Upper lobe of right lung (tissue), 1 donor: Measurements from ENCODE around the gene SMCO3. TPM values are rescaled to one million over a fixed set of nuclear protein-coding genes. Genes with fewer than 3 reads are reported as not detected.
A peak's percentile ranks its signal among the peaks of the same experiment; 100 is the strongest.

Experiments
- ATAC-seq: fragments of 200-7000 bp; cut with Tn5 transposase; one replicate; pipeline ENCODE4 v1.9.1; 2020; ENCODE audit warnings: mild to moderate bottlenecking, moderate library complexity
- DNase-seq: peaks from one replicate; pipeline ENCODE4 v3.0.0-alpha.2; 2020
- H3K27ac ChIP-seq: fragments of 200-600 bp; one replicate; pipeline ENCODE4 v1.8.0; 2022
- H3K27me3 ChIP-seq: fragments of 200-600 bp; one replicate; pipeline ENCODE4 v1.8.0; 2022; ENCODE audit warnings: mild to moderate bottlenecking
- H3K36me3 ChIP-seq: fragments of 200-600 bp; one replicate; pipeline ENCODE4 v1.8.0; 2022
- H3K4me1 ChIP-seq: fragments of 200-600 bp; one replicate; pipeline ENCODE4 v1.8.0; 2022
- H3K4me3 ChIP-seq: fragments of 200-600 bp; one replicate; pipeline ENCODE4 v1.8.0; 2022; ENCODE audit warnings: mild to moderate bottlenecking
- H3K9me3 ChIP-seq: fragments of 200-600 bp; one replicate; pipeline ENCODE4 v1.8.0; 2022
- CTCF ChIP-seq: fragments of 200-600 bp; IDR thresholded peaks from one replicate; pipeline ENCODE4 v1.8.0; 2022; ENCODE audit warnings: antibody characterized with exemption
- intact Hi-C: fragments of 100-400 bp; cut with DNase I; formaldehyde crosslinking; loops from one replicate; pipeline ENCODE4 v1.11.0; 2022
- long read RNA-seq: library from polyadenylated mRNA; unstranded; transcript quantifications from one replicate; pipeline ENCODE4 v2.0.0, GENCODE V29; 2021
- total RNA-seq: library from RNA; stranded (reverse); fragmentation: NEBNext Ultra II Directional; extraction: Animal tissue kit (Norgen Biotek cat#: 25700); gene quantifications from one replicate; pipeline ENCODE4 v1.2.1, GENCODE V29; 2021
- donor health status: DM: no; HTN: yes; CAD: no; lungs with severe emphysema.

The SMCO3 gene
- total RNA-seq = 1.9 TPM
- long read RNA-seq, partial matches to known transcripts = 0 of 2 reads
- long read RNA-seq, other reads (novel, unspliced or antisense) = 0 of 2 reads

- Histone ChIP-seq H3K4me1 (peaks cover 7% of the 10 kb centered on the region), H3K27me3 (no peaks in the 10 kb centered on the region)
- ATAC-seq = no peak
Observed at GRCh38 chr12:14814014-14814413, at the start of gene SMCO3. Gene SMCO3 (minus strand): TSS chr12:14814182. CDS start chr12:14806680, 7,502 bp downstream.

GRCh38 chr12:14860490-14860889, 46.5 kb upstream of the SMCO3 start:
- H3K4me1 ChIP-seq = no peaks in the 10 kb centered on the region
- no peaks in the 10 kb centered on the region for H3K36me3 ChIP-seq
- no peak overlapping the region for H3K27ac ChIP-seq
- no peaks in the 10 kb centered on the region for H3K9me3 ChIP-seq
- no peaks in the 10 kb centered on the region for H3K27me3 ChIP-seq
- ATAC-seq = no peak
- intact Hi-C loops = no loop called here
- H3K4me3 ChIP-seq = no peak overlapping the region
- no peak for TF ChIP-seq CTCF
- DNase-seq = no peak

More at GRCh38 chr12:14814014-14814413, at the start of gene SMCO3:
- Histone ChIP-seq H3K36me3 (no peaks in the 10 kb centered on the region), H3K9me3 (no peaks in the 10 kb centered on the region), H3K27ac (peak within 1 kb of the TSS; percentile 3), H3K4me3 (peak within 1 kb of the TSS; percentile 9)
- DNase-seq = no peak
- TF ChIP-seq CTCF = no peak
- intact Hi-C loops = no loop called here

- Histone ChIP-seq H3K4me1 (no peaks in the 10 kb centered on the region), H3K36me3 (no peaks in the 10 kb centered on the region)
- DNase-seq = no peak
Observed at GRCh38 chr12:14858513-14858912, 44.5 kb upstream of the SMCO3 start.

GRCh38 chr12:14854586-14855183, 40.7 kb upstream of the SMCO3 start:
- no peaks in the 10 kb centered on the region for H3K4me1 ChIP-seq
- H3K27ac ChIP-seq = no peak overlapping the region
- no peak for TF ChIP-seq CTCF
- H3K4me3 ChIP-seq = no peak overlapping the region
- DNase-seq = no peak
- H3K36me3 ChIP-seq = no peaks in the 10 kb centered on the region
- no peak for ATAC-seq
- intact Hi-C loops = no loop called here
- H3K27me3 ChIP-seq = no peaks in the 10 kb centered on the region
- no peaks in the 10 kb centered on the region for H3K9me3 ChIP-seq

More at GRCh38 chr12:14858513-14858912, 44.5 kb upstream of the SMCO3 start:
- no peak for ATAC-seq
- intact Hi-C loops = no loop called here
- Histone ChIP-seq H3K4me3 (no peak overlapping the region), H3K27ac (no peak overlapping the region), H3K9me3 (no peaks in the 10 kb centered on the region), H3K27me3 (no peaks in the 10 kb centered on the region)
- TF ChIP-seq CTCF = no peak

- intact Hi-C loops = no loop called here
- H3K27ac ChIP-seq = no peak overlapping the region
- H3K27me3 ChIP-seq = no peaks in the 10 kb centered on the region
- no peak for ATAC-seq
- no peaks in the 10 kb centered on the region for H3K4me1 ChIP-seq
- DNase-seq = no peak
- no peaks in the 10 kb centered on the region for H3K36me3 ChIP-seq
- H3K9me3 ChIP-seq = no peaks in the 10 kb centered on the region
- TF ChIP-seq CTCF = no peak
- H3K4me3 ChIP-seq = no peak overlapping the region
Observed at GRCh38 chr12:14853961-14854360, 40.0 kb upstream of the SMCO3 start.

- DNase-seq = no peak
- intact Hi-C loops = no loop called here
- no peak for ATAC-seq
- no peaks in the 10 kb centered on the region for H3K9me3 ChIP-seq
- no peak overlapping the region for H3K4me3 ChIP-seq
- H3K27ac ChIP-seq = no peak overlapping the region
- TF ChIP-seq CTCF = no peak
- H3K27me3 ChIP-seq = no peaks in the 10 kb centered on the region
- no peaks in the 10 kb centered on the region for H3K36me3 ChIP-seq
- H3K4me1 ChIP-seq = no peaks in the 10 kb centered on the region
Observed at GRCh38 chr12:14852880-14853279, 38.9 kb upstream of the SMCO3 start.
